ENCODE measurements around the gene GNB2. TPM values are rescaled to one million over a fixed set of nuclear protein-coding genes. Genes with fewer than 3 reads are reported as not detected.

Gene GNB2
- total RNA-seq, 1 experiment from 2014 or later: 174 TPM

DNA sequence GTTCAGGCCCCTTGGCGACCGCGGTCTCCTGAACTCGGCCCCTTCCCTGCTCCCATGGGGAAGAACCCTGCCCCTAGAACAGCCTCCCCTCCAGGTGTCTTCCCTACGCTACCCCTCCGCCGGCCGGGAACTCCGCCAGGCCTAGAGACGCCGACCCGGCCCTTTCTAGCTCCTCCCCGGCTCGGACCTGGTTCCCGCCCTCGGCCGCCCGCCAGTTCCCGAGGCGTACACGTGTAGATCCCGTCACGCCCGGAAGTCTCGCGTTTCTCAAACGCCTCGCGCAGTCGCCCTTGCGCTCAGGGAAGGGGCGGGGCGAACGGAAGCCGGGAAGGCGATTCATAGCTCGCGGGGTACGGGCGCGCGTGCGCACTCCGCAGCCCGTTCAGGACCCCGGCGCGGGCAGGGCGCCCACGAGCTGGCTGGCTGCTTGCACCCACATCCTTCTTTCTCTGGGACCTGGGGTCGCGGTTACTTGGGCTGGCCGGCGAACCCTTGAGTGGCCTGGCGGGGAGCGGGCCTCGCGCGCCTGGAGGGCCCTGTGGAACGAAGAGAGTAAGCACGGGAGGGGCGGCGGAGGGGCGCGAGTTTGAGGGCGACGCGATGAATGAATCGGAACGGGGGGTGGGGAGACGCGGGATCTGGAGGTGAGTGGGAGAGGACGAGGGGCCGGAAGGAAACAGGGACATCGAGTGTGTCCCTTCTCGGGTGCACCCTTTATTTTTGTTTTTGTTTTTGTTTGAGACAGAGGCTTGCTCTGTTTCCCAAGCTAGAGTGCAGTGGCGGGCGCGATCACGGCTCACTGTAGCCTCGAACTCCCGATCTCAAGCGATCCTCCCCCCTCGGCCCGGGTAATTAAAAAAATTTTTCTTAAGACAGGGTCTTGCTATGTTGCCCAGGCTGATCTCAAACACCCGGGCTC is 32.5 kb downstream of the GNB2 start, which contains the start of gene POP7:
TSS of gene POP7 (plus strand) at position 369 of the 919 bp plus-strand sequence. CDS start 710 bp downstream, outside the sequence.
- no peak within 1 kb of the TSS for H4K91ac ChIP-seq (ENCODE audit: insufficient read length, low read depth, low read length)
- peaks cover 5% of the 10 kb centered on the region for H3K79me1 ChIP-seq (ENCODE audit: insufficient read depth, low read depth, low read length, poor library complexity, severe bottlenecking)
- H4K5ac ChIP-seq (ENCODE audit: insufficient read length, low read depth, low read length): no peak within 1 kb of the TSS
- H3K4me1 Mint-ChIP-seq: peaks cover 6 to 10% of the 10 kb centered on the region in 2 experiments
- no peak within 1 kb of the TSS for H2BK20ac ChIP-seq (ENCODE audit: low read depth, low read length, poor library complexity, severe bottlenecking)
- H3K27me3 ChIP-seq (ENCODE audit: insufficient read depth, low read length): no peaks in the 10 kb centered on the region
- H3K36me3 Mint-ChIP-seq (ENCODE audit: insufficient read depth in 1 of 3, low read depth in 3 of 3): peaks cover 4 to 20% (median 17%) of the 10 kb centered on the region in 3 experiments; a peak in 6 of 7 replicates
- no peak within 1 kb of the TSS for H2BK15ac ChIP-seq (ENCODE audit: low read depth, low read length)
- no peaks in the 10 kb centered on the region; the same call in 1 of the 2 replicates for H3K4me1 ChIP-seq (ENCODE audit: insufficient read depth, low read length)
- H3T11ph ChIP-seq (ENCODE audit: low read length): no peak within 1 kb of the TSS
- H3K9ac ChIP-seq (ENCODE audit: extremely low read depth, insufficient read length, low read length): peak within 1 kb of the TSS; percentile 93
- no peak within 1 kb of the TSS for H2AFZ ChIP-seq (ENCODE audit: low read length)
- H3K18ac ChIP-seq (ENCODE audit: insufficient read length, low read depth, low read length): peak within 1 kb of the TSS; percentile 61
- peak within 1 kb of the TSS; percentile 90 to 98 (median 96); a peak in 6 of 7 replicates for H3K27ac Mint-ChIP-seq
- H3K27me3 Mint-ChIP-seq (ENCODE audit: low read depth): no peaks in the 10 kb centered on the region; the same call in 1 of the 2 replicates
- no peak within 1 kb of the TSS for H2BK5ac ChIP-seq (ENCODE audit: insufficient read length, low read length)
- H3K9me3 Mint-ChIP-seq: peaks cover 0 to 2% of the 10 kb centered on the region in 2 experiments; a peak in 1 of 5 replicates
- no peak within 1 kb of the TSS for H3K27ac ChIP-seq (ENCODE audit: insufficient read length, low read depth, low read length)
- no peak within 1 kb of the TSS for H2BK120ac ChIP-seq (ENCODE audit: low read depth, low read length, poor library complexity, severe bottlenecking)
- no peak within 1 kb of the TSS for H4K8ac ChIP-seq (replicated peaks; ENCODE audit: insufficient read length, low read depth, low read length)
- H3K79me2 ChIP-seq (ENCODE audit: insufficient read depth, low read length): peaks cover 10% of the 10 kb centered on the region; the same call in 1 of the 2 replicates
- DNase-seq: peak; percentile 98
- H3K56ac ChIP-seq (ENCODE audit: insufficient read length, low read depth, low read length): no peak within 1 kb of the TSS
- TF ChIP-seq, protein P1, sequence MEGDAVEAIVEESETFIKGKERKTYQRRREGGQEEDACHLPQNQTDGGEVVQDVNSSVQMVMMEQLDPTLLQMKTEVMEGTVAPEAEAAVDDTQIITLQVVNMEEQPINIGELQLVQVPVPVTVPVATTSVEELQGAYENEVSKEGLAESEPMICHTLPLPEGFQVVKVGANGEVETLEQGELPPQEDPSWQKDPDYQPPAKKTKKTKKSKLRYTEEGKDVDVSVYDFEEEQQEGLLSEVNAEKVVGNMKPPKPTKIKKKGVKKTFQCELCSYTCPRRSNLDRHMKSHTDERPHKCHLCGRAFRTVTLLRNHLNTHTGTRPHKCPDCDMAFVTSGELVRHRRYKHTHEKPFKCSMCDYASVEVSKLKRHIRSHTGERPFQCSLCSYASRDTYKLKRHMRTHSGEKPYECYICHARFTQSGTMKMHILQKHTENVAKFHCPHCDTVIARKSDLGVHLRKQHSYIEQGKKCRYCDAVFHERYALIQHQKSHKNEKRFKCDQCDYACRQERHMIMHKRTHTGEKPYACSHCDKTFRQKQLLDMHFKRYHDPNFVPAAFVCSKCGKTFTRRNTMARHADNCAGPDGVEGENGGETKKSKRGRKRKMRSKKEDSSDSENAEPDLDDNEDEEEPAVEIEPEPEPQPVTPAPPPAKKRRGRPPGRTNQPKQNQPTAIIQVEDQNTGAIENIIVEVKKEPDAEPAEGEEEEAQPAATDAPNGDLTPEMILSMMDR (conservative IDR thresholded peaks at IDR 0.05): no peak
- H2AK5ac ChIP-seq (ENCODE audit: insufficient read length, low read length): no peak within 1 kb of the TSS
- H3K9me3 ChIP-seq (ENCODE audit: control insufficient read depth, low read depth, low read length): no peaks in the 10 kb centered on the region
- H3K4ac ChIP-seq (ENCODE audit: low read depth, low read length): no peak within 1 kb of the TSS
- H4K20me1 ChIP-seq (ENCODE audit: control insufficient read depth, insufficient read depth, insufficient read length): no peaks in the 10 kb centered on the region
- WGBS (ENCODE audit: extremely low coverage, insufficient read length, low lambda C conversion rate): no CpG with 5 or more reads among the region's 86 CpGs
- H3K23ac ChIP-seq (ENCODE audit: insufficient read length, low read depth, low read length): no peak within 1 kb of the TSS
- peak within 1 kb of the TSS; percentile 81 for H3K4me2 ChIP-seq (ENCODE audit: insufficient read depth, insufficient read length, low read length)
- no peak within 1 kb of the TSS for H2BK12ac ChIP-seq (ENCODE audit: insufficient read length, low read depth, low read length)
- peak within 1 kb of the TSS; percentile 83 for H3K14ac ChIP-seq (ENCODE audit: insufficient read depth, low read length)
- H3K4me3 Mint-ChIP-seq: peak within 1 kb of the TSS; percentile 96 to 99
- H3K23me2 ChIP-seq (ENCODE audit: insufficient read length, low read depth, low read length, poor library complexity, severe bottlenecking): peaks cover 15% of the 10 kb centered on the region
